Endothelial cell of umbilical vein (primary cell): Measurements from ENCODE around the gene FLVCR2. TPM values are rescaled to one million over a fixed set of nuclear protein-coding genes. Genes with fewer than 3 reads are reported as not detected.

ENCODE experiments used
- BruUV-seq: library from RNA; stranded (reverse); fragments of 400-500 nt; replicated peaks from 2 replicates; lab custom pipeline; 2021; lab: Mats Ljungman, UMichigan
- CTCF ChIA-PET: fragments of 300-600, 350-600 bp; sonication (Branson Sonifier 250); formaldehyde crosslinking; loops from one replicate; lab custom pipeline; 2021; ENCODE audit warnings: antibody characterized with exemption, inconsistent platforms; lab: Charles Lee
- POLR2A ChIA-PET: fragments of 300-600, 350-600 bp; sonication (Branson Sonifier 250); formaldehyde crosslinking; loops from one replicate; lab custom pipeline; 2021; ENCODE audit warnings: antibody characterized with exemption, inconsistent platforms; lab: Charles Lee
- DNase-seq: peaks from one replicate; pipeline ENCODE4 v3.0.0-alpha.2; 2011; ENCODE audit warnings: low read depth, low spot score
- FAIRE-seq: peaks from 2 replicates; lab custom pipeline; 2011; peaks lifted over from hg19 to GRCh38; lab: Jason Lieb, UNC
- H2AFZ ChIP-seq: 2 replicates; pipeline ENCODE4 v1.6.0; 2012; ENCODE audit warnings: low read depth, low read length, control low read depth, inconsistent platforms
- H3K27ac ChIP-seq: 2 replicates; pipeline ENCODE4 v1.5.1; 2011; ENCODE audit warnings: low read depth, mild to moderate bottlenecking, control low read depth, low read length, moderate library complexity; ENCODE audit not compliant: insufficient read depth
- H3K27me3 ChIP-seq, 2 experiments: 2 replicates each; pipeline versions ENCODE4 v1.6.0 to v1.6.1; 2011; ENCODE audit warnings: low read length in 2 of 2, mixed read lengths in 1 of 2; ENCODE audit not compliant: control insufficient read depth in 2 of 2, insufficient read depth in 2 of 2
- H3K36me3 ChIP-seq, 2 experiments: 2 replicates in 1 of 2; 3 replicates in 1 of 2; pipeline ENCODE4 v1.5.1; 2011; ENCODE audit warnings: low read length in 2 of 2, mild to moderate bottlenecking in 1 of 2, moderate library complexity in 1 of 2; ENCODE audit not compliant: control insufficient read depth in 2 of 2, insufficient read depth in 2 of 2; ENCODE audit errors: extremely low read depth in 1 of 2
- H3K4me1 ChIP-seq: 3 replicates; pipeline ENCODE4 v1.5.1; 2011; ENCODE audit warnings: mild to moderate bottlenecking, low read length; ENCODE audit not compliant: control insufficient read depth, insufficient read depth; ENCODE audit errors: extremely low read depth
- H3K4me2 ChIP-seq: 2 replicates; pipeline ENCODE4 v1.6.1; 2011; ENCODE audit warnings: low read length, control low read depth, mixed read lengths; ENCODE audit not compliant: insufficient read depth
- H3K4me3 ChIP-seq, 3 experiments: fragments of 200-600 bp in 1 of 3; sonication (generic), shearing (Covaris generic) in 1 of 3; replicated peaks in 1 of 3; 2 replicates each; pipeline ENCODE4 v1.5.1; 2011 to 2016; ENCODE audit warnings: control low read depth in 3 of 3, low read length in 3 of 3, mild to moderate bottlenecking in 2 of 3, inconsistent platforms in 1 of 3, low read depth in 1 of 3, moderate library complexity in 1 of 3; ENCODE audit not compliant: insufficient read depth in 1 of 3
- H3K79me2 ChIP-seq: 2 replicates; pipeline ENCODE4 v1.6.0; 2012; ENCODE audit warnings: low read length, inconsistent platforms; ENCODE audit not compliant: control insufficient read depth, insufficient read depth
- H3K9ac ChIP-seq: replicated peaks from 2 replicates; pipeline ENCODE3; 2011; ENCODE audit warnings: low read length, control low read depth; ENCODE audit not compliant: insufficient read depth; ENCODE audit errors: extremely low read depth
- H3K9me1 ChIP-seq: replicated peaks from 3 replicates; pipeline ENCODE4 v1.6.0; 2011; ENCODE audit warnings: mild to moderate bottlenecking, low read length; ENCODE audit not compliant: control insufficient read depth, insufficient read depth; ENCODE audit errors: extremely low read depth
- H3K9me3 ChIP-seq: replicated peaks from 2 replicates; pipeline ENCODE4 v1.5.1; 2012; ENCODE audit warnings: low read length, inconsistent platforms; ENCODE audit not compliant: control insufficient read depth, insufficient read depth
- H4K20me1 ChIP-seq: replicated peaks from 2 replicates; pipeline ENCODE3; 2011; ENCODE audit warnings: mild to moderate bottlenecking, low read length; ENCODE audit not compliant: control insufficient read depth, insufficient read depth; ENCODE audit errors: extremely low read depth
- EZH2 ChIP-seq: IDR thresholded peaks from 2 replicates; pipeline ENCODE4 v1.6.1; 2012; ENCODE audit warnings: borderline replicate concordance, low read depth, mild to moderate bottlenecking, moderate library complexity, low read length, inconsistent platforms; ENCODE audit not compliant: severe bottlenecking
- FOS ChIP-seq: IDR thresholded peaks from 2 replicates; pipeline ENCODE4 v1.6.1; 2011; ENCODE audit warnings: mild to moderate bottlenecking, low read length, moderate library complexity, borderline replicate concordance; ENCODE audit not compliant: insufficient read depth
- GATA2 ChIP-seq: IDR thresholded peaks from 2 replicates; pipeline ENCODE4 v1.7.0; 2011; ENCODE audit warnings: low read depth, mild to moderate bottlenecking, moderate library complexity, mixed read lengths, low read length; ENCODE audit not compliant: insufficient read length, insufficient read depth
- JUN ChIP-seq: IDR thresholded peaks from 2 replicates; pipeline ENCODE4 v1.6.1; 2011; ENCODE audit warnings: borderline replicate concordance, low read depth; ENCODE audit not compliant: insufficient read length, insufficient read depth
- POLR2A ChIP-seq: IDR thresholded peaks from 2 replicates; pipeline ENCODE4 v1.6.1; 2012; ENCODE audit warnings: low read depth, mild to moderate bottlenecking, control low read depth, low read length
- POLR2AphosphoS5 ChIP-seq: IDR thresholded peaks from 2 replicates; pipeline ENCODE4 v1.6.1; 2012; ENCODE audit warnings: low read depth, mild to moderate bottlenecking, control low read depth, low read length, moderate library complexity; ENCODE audit not compliant: insufficient read depth
- dilution Hi-C: fragments of 300-500 bp; cut with MboI; formaldehyde crosslinking; loops from one replicate; pipeline ENCODE4 v1.15.0; 2019; ENCODE audit warnings: low sequenced_read_pairs; ENCODE audit not compliant: extremely low pct_ligation_motif_present
- intact Hi-C: fragments of 100-400 bp; cut with micrococcal nuclease; formaldehyde crosslinking; loops from one replicate; pipeline ENCODE4 v1.10.0; 2022
- polyA plus RNA-seq, 4 experiments: library from polyadenylated mRNA; depleted of rRNA in 3 of 4; stranded (reverse) in 3 of 4; unstranded in 1 of 4; fragments of >200 nt; gene quantifications; 2 replicates each; pipeline versions ENCODE4 v1.2.1 to v1.2.3, GENCODE V29; 2011 to 2012; ENCODE audit warnings: missing spikeins in 1 of 4
- total RNA-seq: library from RNA; stranded (reverse); gene quantifications from 2 replicates; pipeline ENCODE4 v1.2.3, GENCODE V29; 2021
- TF ChIP-seq, protein P1 (sequence below), 2 donors: IDR thresholded peaks; 1 replicate in 1 of 2; 2 replicates in 1 of 2; pipeline ENCODE4 v1.5.1; 2011; ENCODE audit warnings: low read length in 2 of 2, mild to moderate bottlenecking in 2 of 2, moderate library complexity in 2 of 2, control low read depth in 1 of 2, inconsistent platforms in 1 of 2, low read depth in 1 of 2; ENCODE audit not compliant: insufficient read depth in 1 of 2; ENCODE audit errors: extremely low read depth in 1 of 2

FLVCR2 gene
- total and polyA plus RNA-seq, 2 donors (not counting 3 experiments of a cell fraction or from before 2014, with no cell fraction given) = 1.4 to 4.9 TPM

DNA sequence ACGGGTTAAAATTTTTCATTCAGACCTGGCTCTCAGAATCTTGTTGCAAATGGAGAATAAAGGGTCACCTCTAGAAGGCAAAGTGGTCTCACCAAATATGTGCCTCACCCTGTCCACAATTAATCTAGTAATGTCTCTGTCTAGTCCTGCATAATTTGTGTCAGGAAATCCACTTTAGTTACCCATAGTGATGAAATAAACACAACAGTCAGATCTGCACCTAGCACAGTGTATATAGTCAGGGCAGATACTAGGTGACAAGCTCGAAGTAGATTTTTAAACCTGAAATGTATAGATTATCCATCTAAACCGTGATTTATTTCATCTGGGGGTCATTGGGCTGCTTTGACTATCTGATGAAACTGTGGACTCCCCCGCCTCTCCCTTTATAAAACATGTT lies 15.9 kb upstream of the FLVCR2 start:
- Histone ChIP-seq H3K9me3 (no peaks in the 10 kb centered on the region), H3K9ac (no peak overlapping the region), H3K4me2 (no peak overlapping the region), H2AFZ (no peak overlapping the region), H4K20me1 (no peaks in the 10 kb centered on the region), H3K4me1 (no peaks in the 10 kb centered on the region), H3K9me1 (no peaks in the 10 kb centered on the region), H3K36me3 (no peaks in the 10 kb centered on the region), H3K27ac (no peak overlapping the region), H3K79me2 (no peaks in the 10 kb centered on the region), H3K27me3 (peaks cover 0 to 1% of the 10 kb centered on the region in 2 experiments), H3K4me3 (no peak overlapping the region)
- FAIRE-seq = no peak
- BruUV-seq = no TSS peak
- CTCF ChIA-PET = interaction anchor here (1.1 to 5.3 kb wide), 7 partner anchors 9 to 253 kb away, joined by 4 to 89 read pairs (median 28); partner anchors contain the start of genes BATF and JDP2
- DNase-seq = no peak
- dilution Hi-C loops = no loop called here
- POLR2A ChIA-PET = no interaction called here
- no peak for TF ChIP-seq EZH2
- TF ChIP-seq, protein P1, sequence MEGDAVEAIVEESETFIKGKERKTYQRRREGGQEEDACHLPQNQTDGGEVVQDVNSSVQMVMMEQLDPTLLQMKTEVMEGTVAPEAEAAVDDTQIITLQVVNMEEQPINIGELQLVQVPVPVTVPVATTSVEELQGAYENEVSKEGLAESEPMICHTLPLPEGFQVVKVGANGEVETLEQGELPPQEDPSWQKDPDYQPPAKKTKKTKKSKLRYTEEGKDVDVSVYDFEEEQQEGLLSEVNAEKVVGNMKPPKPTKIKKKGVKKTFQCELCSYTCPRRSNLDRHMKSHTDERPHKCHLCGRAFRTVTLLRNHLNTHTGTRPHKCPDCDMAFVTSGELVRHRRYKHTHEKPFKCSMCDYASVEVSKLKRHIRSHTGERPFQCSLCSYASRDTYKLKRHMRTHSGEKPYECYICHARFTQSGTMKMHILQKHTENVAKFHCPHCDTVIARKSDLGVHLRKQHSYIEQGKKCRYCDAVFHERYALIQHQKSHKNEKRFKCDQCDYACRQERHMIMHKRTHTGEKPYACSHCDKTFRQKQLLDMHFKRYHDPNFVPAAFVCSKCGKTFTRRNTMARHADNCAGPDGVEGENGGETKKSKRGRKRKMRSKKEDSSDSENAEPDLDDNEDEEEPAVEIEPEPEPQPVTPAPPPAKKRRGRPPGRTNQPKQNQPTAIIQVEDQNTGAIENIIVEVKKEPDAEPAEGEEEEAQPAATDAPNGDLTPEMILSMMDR (IDR thresholded peaks at IDR 0.05; ENCODE audit: extremely low read depth in 1 of 2, insufficient read depth in 1 of 2, low read depth in 1 of 2, low read length in 2 of 2) = no peak
- no peak for TF ChIP-seq POLR2A
- TF ChIP-seq POLR2AphosphoS5 = no peak
- no peak for TF ChIP-seq FOS
- TF ChIP-seq JUN = no peak
- TF ChIP-seq GATA2 = no peak
- intact Hi-C loops = loop anchor here (10.0 kb wide), 1 partner anchor 428 kb away; no protein-coding TSS in a partner anchor
